ENCODE measurements around the gene ITIH1.

The ITIH1 gene

GRCh38 chr3:52817860-52818259 is 40.5 kb downstream of the ITIH1 start:
- no peak for DNase-seq

- DNase-seq: no peak
Observed at GRCh38 chr3:52819936-52820335, 42.5 kb downstream of the ITIH1 start.

GRCh38 chr3:52820736-52821135 is 43.3 kb downstream of the ITIH1 start:
- peak; percentile 19 for DNase-seq

GRCh38 chr3:52822363-52822762 is 45.0 kb downstream of the ITIH1 start:
- no peak for DNase-seq

GRCh38 chr3:52824037-52824436 is 46.6 kb downstream of the ITIH1 start:
- no peak for DNase-seq

- no peak for DNase-seq
Observed at GRCh38 chr3:52827441-52827840, 50.0 kb downstream of the ITIH1 start.

GRCh38 chr3:52827866-52828376 is 50.5 kb downstream of the ITIH1 start:
- DNase-seq: no peak

- DNase-seq: no peak
Observed at GRCh38 chr3:52829482-52829881, 52.1 kb downstream of the ITIH1 start.

GRCh38 chr3:52829906-52830463 is 52.6 kb downstream of the ITIH1 start:
- DNase-seq: peak; percentile 77

GRCh38 chr3:52830535-52831258 is 53.3 kb downstream of the ITIH1 start, which contains the start of gene ITIH4:
ITIH4 (minus strand) TSS chr3:52830672; CDS start chr3:52830642, 30 bp downstream.
- DNase-seq: no peak

- DNase-seq: peak; percentile 53
Observed at GRCh38 chr3:52831500-52832301, 54.3 kb downstream of the ITIH1 start.

GRCh38 chr3:52833202-52833601 is 55.8 kb downstream of the ITIH1 start:
- DNase-seq: no peak

- no peak for DNase-seq
Observed at GRCh38 chr3:52834871-52835501, 57.6 kb downstream of the ITIH1 start, which contains the start of gene MUSTN1. MUSTN1 (minus strand) TSS chr3:52835019; CDS start chr3:52834948, 71 bp downstream.

GRCh38 chr3:52835766-52836470 is 58.5 kb downstream of the ITIH1 start:
- DNase-seq: no peak

- no peak for DNase-seq
Observed at GRCh38 chr3:52836471-52836845, 59.1 kb downstream of the ITIH1 start.

- DNase-seq: no peak
Observed at GRCh38 chr3:52836986-52837385, 59.6 kb downstream of the ITIH1 start.

GRCh38 chr3:52838561-52839267 is 61.3 kb downstream of the ITIH1 start:
- DNase-seq: no peak

GRCh38 chr3:52839268-52839575 is 61.8 kb downstream of the ITIH1 start:
- DNase-seq: no peak

GRCh38 chr3:52839892-52840545 is 62.6 kb downstream of the ITIH1 start:
- DNase-seq: no peak

GRCh38 chr3:52841211-52841980 is 64.0 kb downstream of the ITIH1 start:
- no peak for DNase-seq

All from NCI-H510A treated with DMSO at 0.1 percent for 48 hours (cell line).